Loucy (cell line): ENCODE measurements around the gene ADH1A.

Experiments used
- EZH2phosphoT487 ChIP-seq: fragments of 200-600 bp; IDR thresholded peaks from 2 replicates; pipeline ENCODE4 v1.6.1; 2018; ENCODE audit warnings: antibody characterized with exemption, mild to moderate bottlenecking, moderate library complexity, borderline replicate concordance
- TF ChIP-seq, protein P1 (sequence below): fragments of 200-600 bp; sonication (generic); conservative IDR thresholded peaks from 2 replicates; pipeline ENCODE4 v1.5.1; 2014; ENCODE audit warnings: mild to moderate bottlenecking, antibody characterized with exemption, low read length

DNA sequence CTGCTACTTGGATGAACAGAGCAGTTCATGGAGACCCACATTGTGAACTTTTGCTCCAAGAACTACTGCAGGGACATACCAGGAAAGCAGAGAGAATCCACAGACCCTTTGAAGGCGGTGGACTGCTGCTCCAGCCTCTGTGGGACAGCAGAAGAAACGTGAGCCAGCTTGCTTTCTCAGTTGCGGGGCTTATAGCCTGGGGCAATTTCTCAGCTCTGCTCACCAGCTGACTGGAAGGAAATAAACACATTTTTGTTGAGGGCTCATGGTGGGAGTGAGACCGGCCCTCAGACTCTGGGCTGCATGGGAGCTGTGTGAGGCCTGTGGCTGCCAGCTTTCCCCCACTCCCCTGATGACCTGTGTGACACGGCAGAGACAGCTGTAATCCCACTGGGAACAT lies 2.6 kb upstream of the ADH1A start:
- TF ChIP-seq, protein P1, sequence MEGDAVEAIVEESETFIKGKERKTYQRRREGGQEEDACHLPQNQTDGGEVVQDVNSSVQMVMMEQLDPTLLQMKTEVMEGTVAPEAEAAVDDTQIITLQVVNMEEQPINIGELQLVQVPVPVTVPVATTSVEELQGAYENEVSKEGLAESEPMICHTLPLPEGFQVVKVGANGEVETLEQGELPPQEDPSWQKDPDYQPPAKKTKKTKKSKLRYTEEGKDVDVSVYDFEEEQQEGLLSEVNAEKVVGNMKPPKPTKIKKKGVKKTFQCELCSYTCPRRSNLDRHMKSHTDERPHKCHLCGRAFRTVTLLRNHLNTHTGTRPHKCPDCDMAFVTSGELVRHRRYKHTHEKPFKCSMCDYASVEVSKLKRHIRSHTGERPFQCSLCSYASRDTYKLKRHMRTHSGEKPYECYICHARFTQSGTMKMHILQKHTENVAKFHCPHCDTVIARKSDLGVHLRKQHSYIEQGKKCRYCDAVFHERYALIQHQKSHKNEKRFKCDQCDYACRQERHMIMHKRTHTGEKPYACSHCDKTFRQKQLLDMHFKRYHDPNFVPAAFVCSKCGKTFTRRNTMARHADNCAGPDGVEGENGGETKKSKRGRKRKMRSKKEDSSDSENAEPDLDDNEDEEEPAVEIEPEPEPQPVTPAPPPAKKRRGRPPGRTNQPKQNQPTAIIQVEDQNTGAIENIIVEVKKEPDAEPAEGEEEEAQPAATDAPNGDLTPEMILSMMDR = no peak
- no peak for TF ChIP-seq EZH2phosphoT487
